ENCODE results near the gene KCTD7. TPM values are rescaled to one million over a fixed set of nuclear protein-coding genes. Genes with fewer than 3 reads are reported as not detected.
"Not testable (repeated sequence)": the region's sequence is repeated elsewhere in the genome, so short reads cannot be mapped to it uniquely, and the experiment has no call there.

KCTD7 gene
- total RNA-seq, 4 donors from 2014 or later = 6.2 to 17.9 (median 6.7) TPM

DNA sequence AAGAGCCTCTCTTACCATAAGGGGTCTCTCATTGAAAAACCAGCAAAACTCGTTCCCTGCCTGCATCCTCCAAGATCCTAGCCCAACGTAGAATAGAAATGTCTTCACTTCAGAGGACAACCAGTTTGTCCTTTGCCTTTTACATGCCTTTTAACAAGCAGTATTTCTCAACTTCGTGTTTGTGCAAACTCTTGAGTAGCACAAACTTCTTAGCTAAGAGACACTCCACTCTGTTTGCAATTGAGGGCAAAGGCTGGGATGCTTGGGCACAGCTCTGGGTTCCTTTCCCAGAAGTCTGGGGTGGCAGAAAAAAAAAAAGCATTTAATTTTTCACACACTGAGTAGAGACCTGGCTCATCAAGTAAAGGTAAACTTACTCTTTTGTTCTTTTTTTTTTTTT, 19.5 kb upstream of the KCTD7 start:
- H3K9me3 ChIP-seq = no peaks in the 10 kb centered on the region
- no peak for DNase-seq (ENCODE audit: low spot score in 2 of 2)
- H3K27ac ChIP-seq = no peak overlapping the region
- no peak overlapping the region for H3K4me3 ChIP-seq
- no peaks in the 10 kb centered on the region for H3K27me3 ChIP-seq
- no peaks in the 10 kb centered on the region for H3K36me3 ChIP-seq
- TF ChIP-seq POLR2A (IDR thresholded peaks at IDR 0.05) (no peak), POLR2AphosphoS5 (IDR thresholded peaks at IDR 0.05) (no peak), CTCF (IDR thresholded peaks at IDR 0.05) (no peak), EP300 (IDR thresholded peaks at IDR 0.05) (no peak)
- WGBS = 61% methylated on average over 3 of the region's 3 CpGs
- H3K4me1 ChIP-seq = no peaks in the 10 kb centered on the region

GRCh38 chr7:66614596-66614995, 14.1 kb upstream of the KCTD7 start:
- H3K4me1 ChIP-seq; H3K27ac ChIP-seq; H3K27me3 ChIP-seq; H3K36me3 ChIP-seq; H3K9me3 ChIP-seq; H3K4me3 ChIP-seq; DNase-seq (ENCODE audit: low spot score in 2 of 2): not testable (repeated sequence)
- 99% methylated on average over 19 of the region's 33 CpGs for WGBS

GRCh38 chr7:66615699-66616098, 13.0 kb upstream of the KCTD7 start:
- TF ChIP-seq EP300 (IDR thresholded peaks at IDR 0.05) (no peak), POLR2AphosphoS5 (IDR thresholded peaks at IDR 0.05) (no peak), CTCF (IDR thresholded peaks at IDR 0.05) (no peak), POLR2A (IDR thresholded peaks at IDR 0.05) (no peak)
- Histone ChIP-seq H3K9me3 (no peaks in the 10 kb centered on the region), H3K27ac (no peak overlapping the region), H3K36me3 (no peaks in the 10 kb centered on the region), H3K27me3 (no peaks in the 10 kb centered on the region), H3K4me3 (no peak overlapping the region), H3K4me1 (no peaks in the 10 kb centered on the region)
- WGBS = 77% methylated on average over 1 of the region's 1 CpG
- DNase-seq (ENCODE audit: low spot score in 2 of 2) = no peak

DNA sequence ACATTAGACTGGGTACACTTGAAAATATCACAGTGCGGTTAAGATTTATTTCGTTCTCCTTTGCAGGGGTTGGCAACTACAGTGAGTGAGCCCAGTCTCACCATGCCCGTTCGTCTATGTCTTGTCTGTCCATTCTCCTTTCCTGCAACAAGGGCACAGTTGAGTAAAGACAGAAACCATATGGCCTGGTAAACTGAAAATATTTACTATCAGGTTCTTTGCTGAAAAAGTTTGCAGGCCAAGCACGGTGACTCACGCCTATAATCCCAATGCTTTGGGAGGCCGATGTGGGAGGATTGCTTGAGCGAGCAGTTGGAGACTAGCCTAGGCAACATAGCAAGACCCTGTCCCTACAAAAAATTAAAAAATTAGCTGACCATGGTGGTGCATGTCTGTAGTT, 11.4 kb upstream of the KCTD7 start:
- H3K9me3 ChIP-seq = no peaks in the 10 kb centered on the region
- no peaks in the 10 kb centered on the region for H3K4me1 ChIP-seq
- no peaks in the 10 kb centered on the region for H3K27me3 ChIP-seq
- no peaks in the 10 kb centered on the region for H3K36me3 ChIP-seq
- TF ChIP-seq POLR2AphosphoS5 (IDR thresholded peaks at IDR 0.05) = no peak
- no peak for TF ChIP-seq CTCF (IDR thresholded peaks at IDR 0.05)
- no peak overlapping the region for H3K27ac ChIP-seq
- DNase-seq (ENCODE audit: low spot score in 2 of 2) = no peak
- 90% methylated on average over 8 of the region's 8 CpGs for WGBS
- H3K4me3 ChIP-seq = no peak overlapping the region

- H3K36me3 ChIP-seq; DNase-seq (ENCODE audit: low spot score in 2 of 2); H3K27ac ChIP-seq; H3K4me1 ChIP-seq; H3K27me3 ChIP-seq; H3K4me3 ChIP-seq; H3K9me3 ChIP-seq: not testable (repeated sequence)
- 71% methylated on average over 4 of the region's 4 CpGs for WGBS
Measured at GRCh38 chr7:66619341-66619948, 9.2 kb upstream of the KCTD7 start.

DNA sequence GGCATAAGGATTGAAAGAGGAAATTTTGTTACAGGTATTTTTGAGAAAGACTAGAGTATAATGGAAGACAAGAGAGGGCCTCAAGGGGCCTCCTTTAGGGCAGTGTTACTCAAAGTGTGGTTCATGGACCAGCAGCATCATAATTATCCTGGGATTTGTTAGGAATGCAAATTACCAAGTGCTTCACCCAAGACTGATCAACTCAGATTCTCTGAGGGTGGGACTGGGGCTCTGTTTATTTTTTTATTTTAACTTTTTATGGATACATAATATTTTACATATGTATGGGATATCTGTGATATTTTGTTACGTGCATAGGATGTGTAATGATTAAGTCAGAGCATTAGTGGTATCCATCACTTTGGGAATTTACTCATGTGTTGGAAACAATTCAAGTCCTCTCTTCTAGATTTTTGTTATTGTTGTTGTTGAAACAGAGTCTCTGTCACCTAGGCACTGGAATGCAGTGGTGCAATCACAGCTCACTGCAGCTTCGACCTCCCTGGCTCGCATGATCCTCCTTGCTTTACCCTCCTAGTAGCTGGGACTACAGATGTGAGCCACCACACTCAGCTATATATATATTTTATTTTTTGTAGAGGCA, 2.2 kb upstream of the KCTD7 start:
- no peaks in the 10 kb centered on the region for H3K9me3 ChIP-seq
- no peaks in the 10 kb centered on the region for H3K27me3 ChIP-seq
- no peaks in the 10 kb centered on the region for H3K36me3 ChIP-seq
- H3K4me1 ChIP-seq = peaks cover 20% of the 10 kb centered on the region
- 74% methylated on average over 3 of the region's 3 CpGs for WGBS
- H3K4me3 ChIP-seq = no peak overlapping the region
- TF ChIP-seq EP300 (IDR thresholded peaks at IDR 0.05) (no peak), POLR2A (IDR thresholded peaks at IDR 0.05) (no peak), CTCF (IDR thresholded peaks at IDR 0.05) (no peak), POLR2AphosphoS5 (IDR thresholded peaks at IDR 0.05) (no peak)
- H3K27ac ChIP-seq = no peak overlapping the region
- no peak for DNase-seq (ENCODE audit: low spot score in 2 of 2)

Measured in suprapubic skin (tissue), 4 donors.